ENCODE data around the gene STK10. TPM values are rescaled to one million over a fixed set of nuclear protein-coding genes. Genes with fewer than 3 reads are reported as not detected.

The STK10 gene
- total RNA-seq, 1 experiment from 2014 or later, result 22.9 TPM

DNA sequence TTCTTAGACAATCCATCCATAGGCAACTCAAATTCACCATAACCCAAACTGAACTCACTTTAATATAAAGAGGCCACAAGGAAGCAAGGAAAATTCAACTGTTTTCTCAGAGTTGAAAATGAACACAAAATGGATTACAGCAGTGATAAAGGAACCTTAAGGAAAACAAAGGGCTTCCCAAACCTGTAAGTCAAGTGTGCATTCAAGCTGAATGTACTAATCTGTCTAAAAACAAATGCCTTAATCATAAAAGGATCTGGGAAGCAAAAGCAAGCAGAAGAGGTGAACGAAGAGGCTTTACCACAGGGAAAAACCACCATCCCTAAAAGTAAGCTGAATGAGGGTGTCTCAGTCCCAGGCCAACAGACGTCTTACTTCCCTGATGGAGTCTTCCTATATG, 195.2 kb downstream of the STK10 start:
- Histone ChIP-seq H3K4me3 (replicated peaks in 1 of 2; ENCODE audit: low read depth in 1 of 2, low read length in 2 of 2) (no peak overlapping the region), H3K27ac (ENCODE audit: low read depth, low read length) (no peak overlapping the region), H3K27me3 (ENCODE audit: insufficient read depth, low read length) (no peaks in the 10 kb centered on the region), H3K9me3 (ENCODE audit: control insufficient read depth in 1 of 2, insufficient read depth in 1 of 2, low read depth in 1 of 2, low read length in 2 of 2) (no peaks in the 10 kb centered on the region), H3K36me3 (ENCODE audit: control insufficient read depth in 1 of 2, insufficient read depth in 2 of 2, low read length in 2 of 2) (no peaks in the 10 kb centered on the region), H3K4me1 (ENCODE audit: control insufficient read depth in 1 of 2, insufficient read depth in 2 of 2, low read length in 2 of 2) (peaks cover 0 to 15% of the 10 kb centered on the region in 2 experiments; a peak in 2 of 4 replicates), H3K9me2 (ENCODE audit: insufficient read depth) (no peaks in the 10 kb centered on the region), H3K4me2 (ENCODE audit: low read length) (no peak overlapping the region), H3K9ac (ENCODE audit: low read length) (no peak overlapping the region), H3K79me2 (ENCODE audit: insufficient read depth, low read length) (peaks cover 89% of the 10 kb centered on the region), H4K20me1 (ENCODE audit: insufficient read depth) (no peaks in the 10 kb centered on the region; the same call in 1 of the 2 replicates), H2AFZ (ENCODE audit: low read depth, low read length, poor library complexity, severe bottlenecking) (no peak overlapping the region)
- RAD21 ChIA-PET (ENCODE audit: low non-redundant PET in 1 of 2, low total read pairs in 2 of 2, uncharacterized antibody in 2 of 2, unreplicated experiment in 2 of 2), result interaction anchor here in 1 of 2 experiments (0.9 kb wide), 1 partner anchor 14 kb away, joined by 3 read pairs; no protein-coding TSS in a partner anchor
- intact Hi-C loops (cut with micrococcal nuclease), result no loop called here
- POLR2A ChIA-PET, result no interaction called here
- DNase-seq (ENCODE audit: low read depth, low spot score) (no peak), ATAC-seq (no peak)
- CTCF ChIA-PET, result no interaction called here
- no TSS peak for BruUV-seq (replicated peaks)
- TF ChIP-seq POLR2A (IDR thresholded peaks at IDR 0.05; ENCODE audit: borderline replicate concordance, extremely low read depth, insufficient read depth, insufficient read length) (no peak), TCF7L2 (IDR thresholded peaks at IDR 0.05; ENCODE audit: borderline replicate concordance, extremely low read depth, insufficient read depth, insufficient read length) (no peak), SIN3A (IDR thresholded peaks at IDR 0.05; ENCODE audit: low read depth) (no peak)

DNA sequence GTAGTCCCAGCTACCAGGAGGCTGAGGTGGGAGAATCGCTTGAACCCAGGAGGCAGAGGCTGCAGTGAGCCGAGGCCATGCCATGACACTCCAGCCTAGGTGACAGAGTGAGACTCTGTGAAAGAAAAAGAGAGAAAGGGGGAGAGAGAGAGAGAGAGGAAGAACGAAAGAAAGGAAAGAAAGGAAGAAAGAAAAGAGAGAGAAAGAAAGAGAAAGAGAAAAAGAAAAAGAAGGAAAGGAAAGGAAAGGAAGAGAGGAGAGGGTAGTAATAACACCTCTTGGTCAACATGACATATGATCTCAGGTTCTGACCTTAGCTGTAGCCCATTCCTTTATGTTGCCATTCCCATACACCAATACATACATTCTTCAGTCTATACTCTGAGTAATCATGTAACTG, 195.7 kb downstream of the STK10 start:
- RAD21 ChIA-PET (ENCODE audit: low non-redundant PET in 1 of 2, low total read pairs in 2 of 2, uncharacterized antibody in 2 of 2, unreplicated experiment in 2 of 2), result interaction anchor here in 1 of 2 experiments (0.9 kb wide), 1 partner anchor 15 kb away, joined by 3 read pairs; no protein-coding TSS in a partner anchor
- ATAC-seq (no peak), DNase-seq (ENCODE audit: low read depth, low spot score) (no peak)
- Histone ChIP-seq H2AFZ (ENCODE audit: low read depth, low read length, poor library complexity, severe bottlenecking) (no peak overlapping the region), H3K36me3 (ENCODE audit: control insufficient read depth in 1 of 2, insufficient read depth in 2 of 2, low read length in 2 of 2) (no peaks in the 10 kb centered on the region), H3K4me3 (replicated peaks in 1 of 2; ENCODE audit: low read depth in 1 of 2, low read length in 2 of 2) (no peak overlapping the region), H3K9me3 (ENCODE audit: control insufficient read depth in 1 of 2, insufficient read depth in 1 of 2, low read depth in 1 of 2, low read length in 2 of 2) (no peaks in the 10 kb centered on the region), H4K20me1 (ENCODE audit: insufficient read depth) (no peaks in the 10 kb centered on the region; the same call in 1 of the 2 replicates), H3K79me2 (ENCODE audit: insufficient read depth, low read length) (peaks cover 89% of the 10 kb centered on the region), H3K27me3 (ENCODE audit: insufficient read depth, low read length) (no peaks in the 10 kb centered on the region), H3K27ac (ENCODE audit: low read depth, low read length) (no peak overlapping the region), H3K4me2 (ENCODE audit: low read length) (no peak overlapping the region), H3K4me1 (ENCODE audit: control insufficient read depth in 1 of 2, insufficient read depth in 2 of 2, low read length in 2 of 2) (peaks cover 0 to 15% of the 10 kb centered on the region in 2 experiments; a peak in 2 of 4 replicates), H3K9ac (ENCODE audit: low read length) (no peak overlapping the region), H3K9me2 (ENCODE audit: insufficient read depth) (no peaks in the 10 kb centered on the region)
- CTCF ChIA-PET, result no interaction called here
- TF ChIP-seq, protein P1, sequence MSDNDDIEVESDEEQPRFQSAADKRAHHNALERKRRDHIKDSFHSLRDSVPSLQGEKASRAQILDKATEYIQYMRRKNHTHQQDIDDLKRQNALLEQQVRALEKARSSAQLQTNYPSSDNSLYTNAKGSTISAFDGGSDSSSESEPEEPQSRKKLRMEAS (IDR thresholded peaks at IDR 0.05), result no peak
- no peak for TF ChIP-seq EZH2 (IDR thresholded peaks at IDR 0.05)
- TF ChIP-seq, protein P2, sequence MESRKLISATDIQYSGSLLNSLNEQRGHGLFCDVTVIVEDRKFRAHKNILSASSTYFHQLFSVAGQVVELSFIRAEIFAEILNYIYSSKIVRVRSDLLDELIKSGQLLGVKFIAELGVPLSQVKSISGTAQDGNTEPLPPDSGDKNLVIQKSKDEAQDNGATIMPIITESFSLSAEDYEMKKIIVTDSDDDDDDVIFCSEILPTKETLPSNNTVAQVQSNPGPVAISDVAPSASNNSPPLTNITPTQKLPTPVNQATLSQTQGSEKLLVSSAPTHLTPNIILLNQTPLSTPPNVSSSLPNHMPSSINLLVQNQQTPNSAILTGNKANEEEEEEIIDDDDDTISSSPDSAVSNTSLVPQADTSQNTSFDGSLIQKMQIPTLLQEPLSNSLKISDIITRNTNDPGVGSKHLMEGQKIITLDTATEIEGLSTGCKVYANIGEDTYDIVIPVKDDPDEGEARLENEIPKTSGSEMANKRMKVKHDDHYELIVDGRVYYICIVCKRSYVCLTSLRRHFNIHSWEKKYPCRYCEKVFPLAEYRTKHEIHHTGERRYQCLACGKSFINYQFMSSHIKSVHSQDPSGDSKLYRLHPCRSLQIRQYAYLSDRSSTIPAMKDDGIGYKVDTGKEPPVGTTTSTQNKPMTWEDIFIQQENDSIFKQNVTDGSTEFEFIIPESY (IDR thresholded peaks at IDR 0.05; ENCODE audit: extremely low read depth, insufficient replicate concordance, low read length), result no peak
- TF ChIP-seq SP1 (IDR thresholded peaks at IDR 0.05; ENCODE audit: low read depth), result no peak
- no peak for TF ChIP-seq RAD21 (IDR thresholded peaks at IDR 0.05; ENCODE audit: low read depth)
- TF ChIP-seq, protein P3, sequence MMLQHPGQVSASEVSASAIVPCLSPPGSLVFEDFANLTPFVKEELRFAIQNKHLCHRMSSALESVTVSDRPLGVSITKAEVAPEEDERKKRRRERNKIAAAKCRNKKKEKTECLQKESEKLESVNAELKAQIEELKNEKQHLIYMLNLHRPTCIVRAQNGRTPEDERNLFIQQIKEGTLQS (IDR thresholded peaks at IDR 0.05), result no peak
- TF ChIP-seq EGR1 (IDR thresholded peaks at IDR 0.05; ENCODE audit: low read depth), result no peak
- no peak for TF ChIP-seq ZNF274 (IDR thresholded peaks at IDR 0.05; ENCODE audit: low read depth, low read length)
- no peak for TF ChIP-seq SIN3A (IDR thresholded peaks at IDR 0.05; ENCODE audit: low read depth)
- no peak for TF ChIP-seq POLR2AphosphoS5 (IDR thresholded peaks at IDR 0.05; ENCODE audit: low read depth, low read length)
- TF ChIP-seq TCF7L2 (IDR thresholded peaks at IDR 0.05; ENCODE audit: borderline replicate concordance, extremely low read depth, insufficient read depth, insufficient read length), result no peak
- no peak for TF ChIP-seq EZH2phosphoT487 (IDR thresholded peaks at IDR 0.05; ENCODE audit: borderline replicate concordance)
- TF ChIP-seq ELF1 (IDR thresholded peaks at IDR 0.05; ENCODE audit: borderline replicate concordance, low read depth), result no peak
- no TSS peak for BruUV-seq (replicated peaks)
- intact Hi-C loops (cut with micrococcal nuclease), result no loop called here
- POLR2A ChIA-PET, result no interaction called here
